ENCODE measurements around the gene SGPP2. TPM values are rescaled to one million over a fixed set of nuclear protein-coding genes. Genes with fewer than 3 reads are reported as not detected.

SGPP2 gene
- total and polyA plus RNA-seq, 2 donors (not counting 3 experiments of a cell fraction or from before 2014, with no cell fraction given) = not detected

GRCh38 chr2:222575618-222576017, 151.3 kb downstream of the SGPP2 start:
- Histone ChIP-seq H3K79me2 (ENCODE audit: control insufficient read depth, insufficient read depth, low read length) (peaks cover 5% of the 10 kb centered on the region), H3K36me3 (ENCODE audit: control insufficient read depth in 2 of 2, extremely low read depth in 1 of 2, insufficient read depth in 2 of 2, low read length in 2 of 2) (peaks cover 0 to 3% of the 10 kb centered on the region in 2 experiments), H4K20me1 (replicated peaks; ENCODE audit: control insufficient read depth, extremely low read depth, insufficient read depth, low read length) (no peaks in the 10 kb centered on the region), H3K27ac (ENCODE audit: insufficient read depth, low read depth, low read length) (no peak overlapping the region), H3K9me3 (replicated peaks; ENCODE audit: control insufficient read depth, insufficient read depth, low read length) (no peaks in the 10 kb centered on the region), H3K4me1 (ENCODE audit: control insufficient read depth, extremely low read depth, insufficient read depth, low read length) (peaks cover 10% of the 10 kb centered on the region), H3K27me3 (ENCODE audit: control insufficient read depth in 2 of 2, insufficient read depth in 2 of 2, low read length in 2 of 2) (no peaks in the 10 kb centered on the region), H3K9ac (replicated peaks; ENCODE audit: extremely low read depth, insufficient read depth, low read length) (no peak overlapping the region), H3K9me1 (replicated peaks; ENCODE audit: control insufficient read depth, extremely low read depth, insufficient read depth, low read length) (no peaks in the 10 kb centered on the region), H3K4me3 (replicated peaks in 1 of 3; ENCODE audit: insufficient read depth in 1 of 3, low read depth in 1 of 3, low read length in 3 of 3) (no peak overlapping the region), H2AFZ (ENCODE audit: low read depth, low read length) (no peak overlapping the region), H3K4me2 (ENCODE audit: insufficient read depth, low read length) (no peak overlapping the region)
- no TSS peak for BruUV-seq (replicated peaks)
- dilution Hi-C loops (cut with MboI; ENCODE audit: extremely low pct_ligation_motif_present, low sequenced_read_pairs) = no loop called here
- DNase-seq (ENCODE audit: low read depth, low spot score) (no peak), FAIRE-seq (no peak)
- TF ChIP-seq MYC (IDR thresholded peaks at IDR 0.05; ENCODE audit: low read depth, low read length) = no peak
- TF ChIP-seq EZH2 (IDR thresholded peaks at IDR 0.05; ENCODE audit: borderline replicate concordance, low read depth, low read length, severe bottlenecking) = no peak
- TF ChIP-seq MAX (IDR thresholded peaks at IDR 0.05; ENCODE audit: insufficient read depth, insufficient read length) = no peak
- no peak for TF ChIP-seq POLR2A (IDR thresholded peaks at IDR 0.05; ENCODE audit: low read depth, low read length)
- TF ChIP-seq POLR2AphosphoS5 (IDR thresholded peaks at IDR 0.05; ENCODE audit: insufficient read depth, low read depth, low read length) = no peak
- TF ChIP-seq FOS (IDR thresholded peaks at IDR 0.05; ENCODE audit: borderline replicate concordance, insufficient read depth, low read length) = no peak
- no peak for TF ChIP-seq JUN (IDR thresholded peaks at IDR 0.05; ENCODE audit: borderline replicate concordance, insufficient read depth, insufficient read length, low read depth)
- TF ChIP-seq CTCF (IDR thresholded peaks at IDR 0.05; ENCODE audit: extremely low read depth in 1 of 2, insufficient read depth in 1 of 2, low read depth in 1 of 2, low read length in 2 of 2) = no peak
- no peak for TF ChIP-seq GATA2 (IDR thresholded peaks at IDR 0.05; ENCODE audit: insufficient read depth, insufficient read length, low read depth, low read length)
- ChIA-PET POLR2A (no interaction called here), CTCF (interaction anchor here (1.1 to 1.3 kb wide), 2 partner anchors 14 to 258 kb away, joined by 3 to 4 read pairs; no protein-coding TSS in a partner anchor)
- intact Hi-C loops (cut with micrococcal nuclease) = no loop called here
